Endothelial cell of umbilical vein (primary cell): ENCODE measurements around the gene CACNA1C. TPM values are rescaled to one million over a fixed set of nuclear protein-coding genes. Genes with fewer than 3 reads are reported as not detected.

Source experiments
- BruUV-seq: library from RNA; stranded (reverse); fragments of 400-500 nt; replicated peaks from 2 replicates; lab custom pipeline; 2021; lab: Mats Ljungman, UMichigan
- CTCF ChIA-PET: fragments of 300-600, 350-600 bp; sonication (Branson Sonifier 250); formaldehyde crosslinking; loops from one replicate; lab custom pipeline; 2021; ENCODE audit warnings: antibody characterized with exemption, inconsistent platforms; lab: Charles Lee
- POLR2A ChIA-PET: fragments of 300-600, 350-600 bp; sonication (Branson Sonifier 250); formaldehyde crosslinking; loops from one replicate; lab custom pipeline; 2021; ENCODE audit warnings: antibody characterized with exemption, inconsistent platforms; lab: Charles Lee
- DNase-seq: peaks from one replicate; pipeline ENCODE4 v3.0.0-alpha.2; 2011; ENCODE audit warnings: low read depth, low spot score
- FAIRE-seq: peaks from 2 replicates; lab custom pipeline; 2011; peaks lifted over from hg19 to GRCh38; lab: Jason Lieb, UNC
- H2AFZ ChIP-seq: 2 replicates; pipeline ENCODE4 v1.6.0; 2012; ENCODE audit warnings: low read depth, low read length, control low read depth, inconsistent platforms
- H3K27ac ChIP-seq: 2 replicates; pipeline ENCODE4 v1.5.1; 2011; ENCODE audit warnings: low read depth, mild to moderate bottlenecking, control low read depth, low read length, moderate library complexity; ENCODE audit not compliant: insufficient read depth
- H3K27me3 ChIP-seq, 2 experiments: 2 replicates each; pipeline versions ENCODE4 v1.6.0 to v1.6.1; 2011; ENCODE audit warnings: low read length in 2 of 2, mixed read lengths in 1 of 2; ENCODE audit not compliant: control insufficient read depth in 2 of 2, insufficient read depth in 2 of 2
- H3K36me3 ChIP-seq, 2 experiments: 2 replicates in 1 of 2; 3 replicates in 1 of 2; pipeline ENCODE4 v1.5.1; 2011; ENCODE audit warnings: low read length in 2 of 2, mild to moderate bottlenecking in 1 of 2, moderate library complexity in 1 of 2; ENCODE audit not compliant: control insufficient read depth in 2 of 2, insufficient read depth in 2 of 2; ENCODE audit errors: extremely low read depth in 1 of 2
- H3K4me1 ChIP-seq: 3 replicates; pipeline ENCODE4 v1.5.1; 2011; ENCODE audit warnings: mild to moderate bottlenecking, low read length; ENCODE audit not compliant: control insufficient read depth, insufficient read depth; ENCODE audit errors: extremely low read depth
- H3K4me2 ChIP-seq: 2 replicates; pipeline ENCODE4 v1.6.1; 2011; ENCODE audit warnings: low read length, control low read depth, mixed read lengths; ENCODE audit not compliant: insufficient read depth
- H3K4me3 ChIP-seq, 3 experiments: fragments of 200-600 bp in 1 of 3; sonication (generic), shearing (Covaris generic) in 1 of 3; replicated peaks in 1 of 3; 2 replicates each; pipeline ENCODE4 v1.5.1; 2011 to 2016; ENCODE audit warnings: control low read depth in 3 of 3, low read length in 3 of 3, mild to moderate bottlenecking in 2 of 3, inconsistent platforms in 1 of 3, low read depth in 1 of 3, moderate library complexity in 1 of 3; ENCODE audit not compliant: insufficient read depth in 1 of 3
- H3K79me2 ChIP-seq: 2 replicates; pipeline ENCODE4 v1.6.0; 2012; ENCODE audit warnings: low read length, inconsistent platforms; ENCODE audit not compliant: control insufficient read depth, insufficient read depth
- H3K9ac ChIP-seq: replicated peaks from 2 replicates; pipeline ENCODE3; 2011; ENCODE audit warnings: low read length, control low read depth; ENCODE audit not compliant: insufficient read depth; ENCODE audit errors: extremely low read depth
- H3K9me1 ChIP-seq: replicated peaks from 3 replicates; pipeline ENCODE4 v1.6.0; 2011; ENCODE audit warnings: mild to moderate bottlenecking, low read length; ENCODE audit not compliant: control insufficient read depth, insufficient read depth; ENCODE audit errors: extremely low read depth
- H3K9me3 ChIP-seq: replicated peaks from 2 replicates; pipeline ENCODE4 v1.5.1; 2012; ENCODE audit warnings: low read length, inconsistent platforms; ENCODE audit not compliant: control insufficient read depth, insufficient read depth
- H4K20me1 ChIP-seq: replicated peaks from 2 replicates; pipeline ENCODE3; 2011; ENCODE audit warnings: mild to moderate bottlenecking, low read length; ENCODE audit not compliant: control insufficient read depth, insufficient read depth; ENCODE audit errors: extremely low read depth
- CTCF ChIP-seq, 2 donors: IDR thresholded peaks; 1 replicate in 1 of 2; 2 replicates in 1 of 2; pipeline ENCODE4 v1.5.1; 2011; ENCODE audit warnings: low read length in 2 of 2, mild to moderate bottlenecking in 2 of 2, moderate library complexity in 2 of 2, control low read depth in 1 of 2, inconsistent platforms in 1 of 2, low read depth in 1 of 2; ENCODE audit not compliant: insufficient read depth in 1 of 2; ENCODE audit errors: extremely low read depth in 1 of 2
- FOS ChIP-seq: IDR thresholded peaks from 2 replicates; pipeline ENCODE4 v1.6.1; 2011; ENCODE audit warnings: mild to moderate bottlenecking, low read length, moderate library complexity, borderline replicate concordance; ENCODE audit not compliant: insufficient read depth
- GATA2 ChIP-seq: IDR thresholded peaks from 2 replicates; pipeline ENCODE4 v1.7.0; 2011; ENCODE audit warnings: low read depth, mild to moderate bottlenecking, moderate library complexity, mixed read lengths, low read length; ENCODE audit not compliant: insufficient read length, insufficient read depth
- JUN ChIP-seq: IDR thresholded peaks from 2 replicates; pipeline ENCODE4 v1.6.1; 2011; ENCODE audit warnings: borderline replicate concordance, low read depth; ENCODE audit not compliant: insufficient read length, insufficient read depth
- MAX ChIP-seq: IDR thresholded peaks from 2 replicates; pipeline ENCODE4 v1.6.1; 2011; ENCODE audit not compliant: insufficient read depth, insufficient read length
- MYC ChIP-seq: IDR thresholded peaks from one replicate; pipeline ENCODE4 v1.6.1; 2011; ENCODE audit warnings: mild to moderate bottlenecking, low read depth, low read length
- POLR2AphosphoS5 ChIP-seq: IDR thresholded peaks from 2 replicates; pipeline ENCODE4 v1.6.1; 2012; ENCODE audit warnings: low read depth, mild to moderate bottlenecking, control low read depth, low read length, moderate library complexity; ENCODE audit not compliant: insufficient read depth
- dilution Hi-C: fragments of 300-500 bp; cut with MboI; formaldehyde crosslinking; loops from one replicate; pipeline ENCODE4 v1.15.0; 2019; ENCODE audit warnings: low sequenced_read_pairs; ENCODE audit not compliant: extremely low pct_ligation_motif_present
- intact Hi-C: fragments of 100-400 bp; cut with micrococcal nuclease; formaldehyde crosslinking; loops from one replicate; pipeline ENCODE4 v1.10.0; 2022
- polyA plus RNA-seq, 4 experiments: library from polyadenylated mRNA; depleted of rRNA in 3 of 4; stranded (reverse) in 3 of 4; unstranded in 1 of 4; fragments of >200 nt; gene quantifications; 2 replicates each; pipeline versions ENCODE4 v1.2.1 to v1.2.3, GENCODE V29; 2011 to 2012; ENCODE audit warnings: missing spikeins in 1 of 4
- total RNA-seq: library from RNA; stranded (reverse); gene quantifications from 2 replicates; pipeline ENCODE4 v1.2.3, GENCODE V29; 2021

The CACNA1C gene
- total and polyA plus RNA-seq, 2 donors (not counting 3 experiments of a cell fraction or from before 2014, with no cell fraction given) = not detected

GRCh38 chr12:2488131-2488530 lies 435.3 kb downstream of the CACNA1C start:
- ChIA-PET CTCF (no interaction called here), POLR2A (no interaction called here)
- Histone ChIP-seq H3K4me2 (no peak overlapping the region), H3K36me3 (no peaks in the 10 kb centered on the region), H3K27me3 (no peaks in the 10 kb centered on the region), H3K79me2 (no peaks in the 10 kb centered on the region), H4K20me1 (no peaks in the 10 kb centered on the region), H3K4me1 (no peaks in the 10 kb centered on the region), H3K9me3 (no peaks in the 10 kb centered on the region), H3K27ac (no peak overlapping the region), H3K9ac (no peak overlapping the region), H2AFZ (no peak overlapping the region), H3K9me1 (no peaks in the 10 kb centered on the region), H3K4me3 (no peak overlapping the region)
- no peak for FAIRE-seq
- no peak for DNase-seq
- dilution Hi-C loops (no loop called here), intact Hi-C loops (no loop called here)
- BruUV-seq = no TSS peak
- TF ChIP-seq MAX (no peak), GATA2 (no peak), JUN (no peak), FOS (no peak), MYC (no peak), POLR2AphosphoS5 (no peak), CTCF (IDR thresholded peaks at IDR 0.05; ENCODE audit: extremely low read depth in 1 of 2, insufficient read depth in 1 of 2, low read depth in 1 of 2, low read length in 2 of 2) (no peak)
